Activated T-helper 1 cell treated with anti-CD3 and anti-CD28 coated beads, Interleukin-2, amount 50 U/mL, for 16 hours (primary cell): Measurements from ENCODE around the gene CIAPIN1.

Experiments used
- DNase-seq, 2 donors: peaks; one replicate each; pipeline ENCODE4 v3.0.0-alpha.2; 2020; ENCODE audit warnings: low read depth in 1 of 2, low spot score in 1 of 2

Gene CIAPIN1

DNA sequence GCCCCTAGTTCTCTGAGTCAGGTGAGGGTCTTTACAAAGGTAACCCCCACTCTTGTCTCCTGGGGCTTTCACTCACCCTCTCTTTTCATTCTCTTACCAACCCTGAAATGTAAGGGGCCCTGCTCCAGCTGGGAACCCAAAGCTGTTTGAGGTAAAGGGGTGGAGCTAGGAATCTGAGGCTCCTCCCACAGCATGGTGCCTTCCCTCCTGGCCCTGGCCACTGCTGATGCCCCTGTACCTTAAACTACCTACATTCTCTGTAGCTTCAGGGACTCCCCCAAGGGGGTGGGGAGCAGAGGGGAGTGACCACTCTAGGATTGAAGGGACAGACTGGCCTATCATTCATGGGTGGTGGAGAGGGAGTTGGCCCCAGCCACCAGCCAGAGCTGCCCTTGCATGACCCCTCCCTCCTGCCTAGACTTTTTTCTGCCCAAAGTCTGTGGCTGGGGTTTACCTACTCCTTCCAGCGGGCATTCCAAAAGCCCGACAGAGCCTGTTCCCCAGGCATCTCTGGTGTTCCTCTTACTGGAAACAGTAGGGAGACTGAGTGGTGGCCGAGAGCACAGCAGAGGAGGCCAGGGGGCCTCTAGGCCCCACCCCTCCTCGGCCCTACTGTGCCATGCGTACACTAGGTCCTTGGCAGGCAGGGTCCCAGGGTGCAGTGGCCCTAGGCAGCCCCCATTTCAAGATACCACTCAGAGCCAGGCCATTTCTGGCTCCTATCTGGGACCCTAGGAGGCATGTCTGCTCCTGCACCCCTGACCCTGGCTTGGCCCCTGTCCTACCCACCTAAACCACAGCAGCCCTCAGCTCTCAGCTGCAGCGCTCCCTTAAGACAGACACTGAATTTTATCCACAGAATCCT, 29.6 kb upstream of the CIAPIN1 start:
- DNase-seq = no peak

GRCh38 chr16:57475711-57476339, 28.6 kb upstream of the CIAPIN1 start:
- DNase-seq = peak; percentile 31 to 72

DNA sequence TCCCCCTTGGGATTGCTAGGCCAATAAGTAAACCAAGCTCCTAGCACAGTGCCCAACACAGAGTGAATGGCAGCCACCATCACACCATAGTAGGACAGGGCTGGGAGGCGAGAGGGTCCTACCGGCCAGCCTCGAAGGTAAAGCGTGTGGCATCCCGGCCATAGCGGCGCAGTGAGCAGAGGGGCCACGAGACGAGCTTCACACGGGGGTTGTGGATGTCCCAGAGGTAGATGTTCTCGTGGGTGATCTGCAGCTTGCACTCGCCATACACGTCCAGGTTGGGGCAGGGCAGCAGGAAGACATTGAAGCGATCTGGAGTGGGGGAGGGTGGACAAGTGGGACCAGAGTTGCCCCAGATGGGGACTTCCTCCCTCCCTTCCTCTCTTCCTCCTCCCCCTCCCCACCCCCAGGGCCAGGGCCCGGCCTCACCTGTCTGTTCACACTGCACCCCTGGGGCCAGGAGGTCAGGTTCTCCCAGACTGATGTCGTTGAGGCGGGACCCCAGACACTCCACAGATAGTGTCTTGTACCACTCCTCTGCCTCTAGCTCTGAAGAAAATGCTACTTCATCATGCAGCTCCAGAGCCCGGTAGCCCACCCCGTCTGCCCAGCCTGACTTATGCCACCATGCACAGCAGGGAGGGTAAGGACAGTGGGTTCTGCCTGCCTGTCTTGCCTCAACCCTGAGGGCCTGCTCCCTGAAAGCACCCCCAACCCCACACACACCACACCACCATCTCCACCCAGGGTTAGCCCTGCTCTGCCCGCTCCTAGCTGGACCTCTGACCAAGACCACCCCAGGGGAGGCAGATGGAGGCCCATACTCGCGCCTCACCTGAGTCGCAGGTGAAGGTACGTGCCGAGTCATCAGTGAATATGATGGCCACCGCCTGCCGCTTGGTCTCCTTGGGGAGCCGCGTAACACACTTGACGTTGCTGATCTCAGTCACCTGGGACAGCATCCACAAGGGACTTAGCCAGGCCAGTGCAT, 27.8 kb upstream of the CIAPIN1 start:
- no peak for DNase-seq

- DNase-seq = no peak
These were observed 26.7 kb upstream of the CIAPIN1 start for GRCh38 chr16:57473906-57474305.

DNA sequence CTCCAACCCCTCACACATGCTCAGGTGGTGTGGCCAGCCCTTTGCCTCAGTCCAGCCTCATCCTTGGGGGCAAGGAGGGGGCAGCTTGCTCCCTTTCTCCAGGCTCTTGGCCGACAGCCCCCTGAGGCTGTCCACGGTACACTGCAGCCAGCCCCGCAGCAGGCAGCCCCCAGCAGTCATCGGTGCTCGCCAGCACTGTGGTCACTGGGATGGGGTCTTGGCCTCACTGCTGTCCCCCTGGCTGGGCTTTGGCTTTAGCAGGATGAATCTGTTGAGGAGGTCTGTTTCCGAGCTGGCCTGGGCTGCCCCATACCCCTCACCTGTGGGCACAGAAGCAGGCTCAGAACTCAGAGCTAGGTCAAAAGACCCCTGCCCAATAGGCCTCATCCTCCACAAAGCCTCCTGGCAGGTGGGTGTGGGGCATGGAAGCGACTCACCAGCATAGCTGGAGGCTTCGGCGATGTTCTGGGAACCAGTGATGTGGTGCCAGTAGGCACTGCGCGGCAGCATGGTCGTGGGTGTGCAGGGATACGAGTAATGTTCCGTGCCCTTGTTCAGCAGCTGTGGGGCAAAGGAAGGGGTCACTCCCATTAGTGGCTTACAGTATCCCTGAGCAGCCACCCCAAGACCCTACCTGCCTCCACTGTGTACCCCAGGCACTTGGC, 26.1 kb upstream of the CIAPIN1 start:
- DNase-seq = no peak

GRCh38 chr16:57472665-57473060, 25.5 kb upstream of the CIAPIN1 start:
- no peak for DNase-seq

GRCh38 chr16:57471852-57472664, 24.9 kb upstream of the CIAPIN1 start:
- no peak for DNase-seq

- DNase-seq = no peak
These were observed 24.0 kb upstream of the CIAPIN1 start for GRCh38 chr16:57471209-57471608.

DNA sequence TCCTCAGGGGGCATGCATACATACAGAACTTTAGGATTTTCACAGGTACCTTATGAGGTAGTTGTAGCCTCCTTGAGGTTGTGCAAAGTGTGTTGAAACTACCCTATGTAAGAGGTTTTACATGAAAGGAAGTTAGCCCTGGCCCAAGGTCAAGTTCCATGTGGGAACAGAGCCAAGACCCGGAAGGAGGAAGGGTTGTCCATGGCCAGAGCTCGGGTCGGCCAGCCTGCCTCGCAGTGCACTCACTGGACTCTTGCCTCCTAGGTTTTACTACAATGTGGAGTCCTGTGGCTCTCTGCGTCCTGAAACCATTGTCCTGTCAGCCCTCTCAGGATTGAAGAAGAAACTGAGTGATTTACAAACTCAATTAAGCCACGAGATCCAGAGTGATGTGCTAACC, 23.5 kb upstream of the CIAPIN1 start:
- no peak for DNase-seq

DNA sequence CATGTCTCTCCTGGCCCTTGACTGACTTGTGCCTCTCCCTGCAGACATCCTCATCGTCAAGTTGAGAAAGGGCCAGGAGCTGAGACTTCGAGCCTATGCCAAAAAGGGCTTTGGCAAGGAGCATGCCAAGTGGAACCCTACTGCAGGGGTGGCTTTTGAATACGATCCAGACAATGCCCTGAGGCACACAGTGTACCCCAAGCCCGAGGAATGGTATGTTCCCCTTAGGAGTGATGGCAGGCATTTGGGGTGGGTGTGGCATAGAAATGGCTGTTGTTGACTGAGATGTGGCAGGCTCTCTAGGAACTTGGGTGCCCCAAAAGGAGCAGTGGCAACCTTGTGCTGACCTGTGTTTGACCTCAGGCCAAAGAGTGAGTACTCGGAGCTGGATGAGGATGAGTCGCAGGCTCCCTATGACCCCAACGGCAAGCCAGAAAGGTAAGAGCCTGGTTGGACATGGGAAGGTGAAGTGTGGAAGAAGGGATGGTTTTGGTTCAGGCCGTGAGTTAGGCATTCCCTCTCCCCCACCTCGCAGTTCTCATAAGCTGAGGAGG, 22.8 kb upstream of the CIAPIN1 start:
- no peak for DNase-seq

GRCh38 chr16:57469046-57469445, 21.9 kb upstream of the CIAPIN1 start:
- no peak for DNase-seq

- no peak for DNase-seq
These were observed 21.2 kb upstream of the CIAPIN1 start for GRCh38 chr16:57468346-57468745.

DNA sequence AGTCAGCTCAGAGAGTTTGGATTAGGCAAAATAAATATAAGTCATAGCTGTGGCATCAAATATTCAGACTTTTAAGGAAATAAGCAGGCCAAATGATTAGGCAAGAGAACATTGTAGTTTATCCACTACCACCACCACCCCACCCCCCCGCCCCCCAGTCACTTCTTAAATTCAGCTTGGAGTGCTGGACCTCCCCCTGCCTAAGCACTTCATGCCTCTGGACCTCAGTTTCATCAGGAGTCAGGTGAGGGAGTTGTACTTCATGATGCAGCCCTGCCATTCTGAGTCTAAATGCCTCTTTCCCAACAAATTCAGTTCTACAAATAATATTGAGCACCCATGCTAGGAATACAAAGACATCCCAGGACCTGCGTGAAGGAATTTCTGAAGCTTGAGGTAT, 17.3 kb upstream of the CIAPIN1 start:
- no peak for DNase-seq

GRCh38 chr16:57462978-57463362, 15.8 kb upstream of the CIAPIN1 start:
- no peak for DNase-seq

DNA sequence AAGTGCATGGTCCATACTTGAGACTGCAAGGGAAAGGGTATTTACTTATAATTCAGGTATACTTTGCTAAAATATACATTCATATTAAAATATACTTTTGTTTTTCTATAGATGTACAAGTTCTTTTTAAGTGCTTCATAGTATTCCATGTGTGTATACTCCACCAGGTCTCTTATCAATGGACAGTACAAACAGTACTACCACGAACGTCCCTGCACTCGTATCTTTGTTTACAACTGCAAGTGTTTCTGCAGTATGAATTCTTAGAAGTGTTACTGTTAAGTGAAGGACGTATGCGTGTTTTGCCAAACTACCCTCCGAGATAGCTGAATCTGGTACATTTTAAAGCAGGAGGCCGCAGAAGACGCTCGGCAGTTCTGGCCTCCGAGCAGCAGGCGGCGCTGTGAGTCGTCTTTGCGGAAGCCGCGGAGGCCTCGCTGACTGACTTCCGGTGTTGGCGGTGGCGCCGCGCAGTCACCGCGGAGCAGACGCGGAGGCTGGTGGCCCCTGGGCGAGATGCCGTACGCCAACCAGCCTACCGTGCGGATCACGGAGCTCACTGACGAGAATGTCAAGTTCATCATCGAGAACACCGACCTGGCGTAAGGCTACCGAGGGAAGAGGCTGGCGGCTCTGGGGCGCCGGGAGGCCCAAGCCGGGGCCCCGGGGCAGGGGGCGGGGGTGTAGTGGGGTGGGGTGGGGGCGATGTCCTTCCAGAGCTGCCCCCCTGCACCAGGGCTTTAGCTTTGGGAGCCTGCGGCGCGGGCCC, 15.2 kb upstream of the CIAPIN1 start, which contains the start of gene POLR2C:
POLR2C (plus strand) TSS at position 471 of the 769 bp plus-strand sequence; CDS start at position 517, 46 bp downstream.
- DNase-seq = peak; percentile 90 to 94

GRCh38 chr16:57452021-57452420, 4.8 kb upstream of the CIAPIN1 start:
- DNase-seq = no peak

DNA sequence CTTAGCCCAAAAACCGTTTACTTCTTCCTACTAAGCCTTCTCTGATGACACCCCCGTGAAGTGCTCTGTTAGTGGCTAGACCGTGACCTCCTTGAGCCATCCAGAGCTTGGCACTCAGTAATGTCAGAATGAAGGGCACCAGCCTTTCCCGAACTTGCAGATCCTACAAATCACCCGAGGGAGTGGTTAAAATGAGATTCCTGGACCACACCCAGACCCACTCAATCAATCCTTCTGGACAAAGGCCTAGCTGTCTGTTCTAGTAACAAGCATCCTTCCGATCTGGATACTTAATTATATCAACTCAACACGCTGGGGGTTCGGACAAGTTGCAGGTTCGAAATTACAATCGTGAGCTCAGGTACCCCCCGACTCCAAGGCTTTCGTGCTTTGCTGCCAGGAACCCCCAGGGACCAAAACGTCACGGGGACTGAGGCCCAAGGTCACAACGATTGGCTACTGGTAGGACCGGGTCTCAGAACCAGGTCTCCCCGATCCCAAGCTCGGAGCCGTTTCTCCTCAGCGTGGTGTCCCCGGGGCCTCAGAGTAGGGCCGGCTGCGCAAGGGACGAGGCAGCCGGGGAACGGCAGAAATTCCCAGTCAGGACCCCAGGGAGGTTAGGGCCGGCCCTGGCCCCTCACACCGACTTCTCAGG, 527 bp downstream of the CIAPIN1 start:
- DNase-seq = no peak

DNA sequence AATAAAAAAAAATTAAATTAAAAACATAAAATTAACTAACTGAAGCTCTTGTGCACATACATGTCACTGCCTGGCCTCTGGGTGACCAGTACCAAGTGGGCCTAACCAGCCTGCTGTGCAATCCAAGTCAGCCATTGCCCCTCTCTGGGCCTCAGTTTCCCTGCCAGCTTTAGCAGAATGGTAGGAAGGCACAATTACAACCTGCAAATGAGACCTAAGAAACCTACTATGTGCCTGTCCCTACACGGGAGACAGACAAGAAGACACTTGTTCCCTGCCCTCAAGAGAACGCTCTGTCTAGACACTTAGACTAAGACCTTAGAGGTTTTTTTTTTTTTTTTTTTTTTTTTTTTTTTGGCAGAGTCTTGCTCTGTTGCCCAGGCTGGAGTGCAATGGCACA, 1.7 kb downstream of the CIAPIN1 start:
- no peak for DNase-seq
